GM23338 (cell line): ENCODE data around the gene GPR32. TPM values are rescaled to one million over a fixed set of nuclear protein-coding genes. Genes with fewer than 3 reads are reported as not detected.

Source experiments
- ATAC-seq: fragments of 200-7000 bp; cut with Tn5 transposase; 3 replicates; pipeline ENCODE4 v1.9.1; 2020
- DNase-seq: peaks from one replicate; pipeline ENCODE4 v3.0.0-alpha.2; 2015; ENCODE audit warnings: low spot score
- H2AFZ ChIP-seq: fragments of 200-600 bp; sonication (generic); 2 replicates; pipeline ENCODE4 v1.8.0; 2016; ENCODE audit warnings: antibody characterized with exemption, mild to moderate bottlenecking, moderate library complexity
- H3F3A ChIP-seq: fragments of 200-600 bp; sonication (generic); replicated peaks from 2 replicates; pipeline ENCODE4 v1.8.0; 2017; ENCODE audit warnings: antibody characterized with exemption, mixed run types, low read depth
- H3K27ac ChIP-seq: fragments of 200-600 bp; sonication (generic); 2 replicates; pipeline ENCODE4 v1.6.1; 2016; ENCODE audit warnings: low read depth
- H3K27me3 ChIP-seq: fragments of 200-600 bp; sonication (generic); 2 replicates; pipeline ENCODE4 v1.8.0; 2016; ENCODE audit warnings: mild to moderate bottlenecking, mixed run types, moderate library complexity; ENCODE audit not compliant: insufficient read depth
- H3K36me3 ChIP-seq: fragments of 200-600 bp; sonication (generic); 2 replicates; pipeline ENCODE4 v1.8.0; 2016; ENCODE audit warnings: mild to moderate bottlenecking; ENCODE audit not compliant: insufficient read depth
- H3K4me1 ChIP-seq: fragments of 200-600 bp; sonication (generic); 2 replicates; pipeline ENCODE4 v1.8.0; 2016; ENCODE audit warnings: mild to moderate bottlenecking, moderate library complexity; ENCODE audit not compliant: insufficient read depth
- H3K4me2 ChIP-seq: fragments of 200-600 bp; sonication (generic); 2 replicates; pipeline ENCODE4 v1.7.1; 2017; ENCODE audit warnings: mixed run types
- H3K4me3 ChIP-seq: fragments of 200-600 bp; sonication (generic); 2 replicates; pipeline ENCODE4 v1.6.1; 2016; ENCODE audit warnings: mixed run types
- H3K79me2 ChIP-seq: fragments of 200-600 bp; sonication (generic); replicated peaks from 2 replicates; pipeline ENCODE4 v1.8.0; 2017; ENCODE audit warnings: mild to moderate bottlenecking; ENCODE audit not compliant: insufficient read depth
- H3K9me2 ChIP-seq: fragments of 200-600 bp; sonication (generic); 2 replicates; pipeline ENCODE4 v1.8.0; 2017; ENCODE audit not compliant: insufficient read depth
- H4K20me1 ChIP-seq: fragments of 200-600 bp; sonication (generic); replicated peaks from 2 replicates; pipeline ENCODE4 v1.8.0; 2017; ENCODE audit warnings: mild to moderate bottlenecking; ENCODE audit not compliant: insufficient read depth
- H3K27ac Mint-ChIP-seq: 2 replicates; pipeline ENCODE4 v1.8.0; 2020; ENCODE audit warnings: inconsistent platforms, mild to moderate bottlenecking, moderate library complexity, mixed read lengths
- H3K27me3 Mint-ChIP-seq: 3 replicates; pipeline ENCODE4 v1.8.0; 2022; ENCODE audit warnings: low read depth, mild to moderate bottlenecking, moderate library complexity, mixed read lengths, inconsistent platforms; ENCODE audit not compliant: insufficient read depth, poor library complexity
- H3K36me3 Mint-ChIP-seq: 3 replicates; pipeline ENCODE4 v1.8.0; 2021; ENCODE audit warnings: low read depth, mild to moderate bottlenecking, inconsistent platforms, moderate library complexity, mixed read lengths
- H3K4me1 Mint-ChIP-seq: 3 replicates; pipeline ENCODE4 v1.8.0; 2020; ENCODE audit warnings: mild to moderate bottlenecking, inconsistent platforms, mixed read lengths
- H3K4me3 Mint-ChIP-seq: 3 replicates; pipeline ENCODE4 v1.8.0; 2021; ENCODE audit warnings: moderate library complexity, mild to moderate bottlenecking, inconsistent platforms, mixed read lengths
- H3K9me3 Mint-ChIP-seq: 3 replicates; pipeline ENCODE4 v1.8.0; 2020; ENCODE audit warnings: moderate library complexity, mild to moderate bottlenecking, inconsistent platforms, mixed read lengths
- JUNB ChIP-seq: IDR thresholded peaks from one replicate; pipeline ENCODE4 v1.6.1; 2016; ENCODE audit warnings: antibody characterized with exemption; ENCODE audit not compliant: unreplicated experiment
- POLR2AphosphoS5 ChIP-seq: IDR thresholded peaks from 2 replicates; pipeline ENCODE4 v1.6.1; 2016; ENCODE audit warnings: antibody characterized with exemption, low read depth
- ZNF462 ChIP-seq: fragments of 250-450 bp; sonication (Bioruptor Pico); IDR thresholded peaks from 2 replicates; pipeline ENCODE4 v1.5.0; 2020; ENCODE audit warnings: mild to moderate bottlenecking, moderate library complexity
- polyA plus RNA-seq: library from polyadenylated mRNA; unstranded; fragments of >200 nt; fragmentation: Nextera tagmentation; extraction: Ambion mirVana; gene quantifications from 2 replicates; pipeline ENCODE4 v1.2.1, GENCODE V29; 2016
- total RNA-seq: library from RNA; depleted of rRNA; stranded (reverse); fragments of >200 nt; shearing (Covaris generic); gene quantifications from 2 replicates; pipeline ENCODE4 v1.2.3, GENCODE V29; 2014
- TF ChIP-seq, protein P1 (sequence below): IDR thresholded peaks from one replicate; pipeline ENCODE4 v1.6.1; 2018; ENCODE audit warnings: antibody characterized with exemption; ENCODE audit not compliant: unreplicated experiment

GPR32 gene
- total and polyA plus RNA-seq, 2 experiments from 2014 or later = not detected

DNA sequence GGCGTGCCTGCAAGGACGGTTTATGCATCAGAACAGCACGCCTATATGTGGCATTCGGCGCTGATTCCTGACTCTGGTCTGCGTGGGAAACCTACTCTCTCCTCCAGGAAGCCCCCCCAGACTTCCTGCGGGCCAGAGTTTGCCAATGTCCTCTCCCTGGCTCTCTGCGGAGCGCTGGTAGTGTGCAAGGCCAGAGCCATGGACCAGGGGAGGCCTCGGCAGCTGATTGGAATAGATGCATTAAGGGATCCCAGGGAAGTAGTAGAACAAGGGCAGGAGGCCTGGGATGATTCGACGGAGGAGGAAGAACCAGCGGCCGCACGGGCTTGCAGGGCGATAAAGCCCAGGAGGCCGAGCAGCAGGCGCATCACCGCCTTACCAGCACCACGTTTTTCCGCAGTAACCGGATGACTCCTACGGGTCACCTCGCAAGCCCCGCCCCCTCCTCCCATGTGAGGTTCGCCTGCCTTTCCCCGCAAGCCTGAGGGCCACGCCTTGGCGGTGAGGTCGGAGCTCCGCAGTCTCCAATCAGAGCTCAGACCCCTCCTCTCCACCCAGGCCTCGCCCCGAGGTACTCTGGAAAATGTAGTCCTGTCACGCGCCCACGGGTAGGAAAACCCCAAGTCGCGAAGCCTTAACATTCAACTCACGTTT is 42.1 kb upstream of the GPR32 start:
- Mint-ChIP-seq H3K36me3 (peaks cover 27% of the 10 kb centered on the region), H3K4me1 (no peaks in the 10 kb centered on the region), H3K4me3 (no peak overlapping the region), H3K9me3 (peaks cover 95% of the 10 kb centered on the region), H3K27me3 (peaks cover 11% of the 10 kb centered on the region), H3K27ac (no peak overlapping the region)
- peak; percentile 69 for ATAC-seq
- Histone ChIP-seq H3K4me2 (peak overlapping the region; percentile 78), H3F3A (0 out of 2 replicates have a peak, but pooled peaks cover 2% of the 10 kb centered on the region), H3K27me3 (peaks cover 14% of the 10 kb centered on the region), H3K36me3 (no peaks in the 10 kb centered on the region), H3K27ac (peak overlapping the region; percentile 57), H3K9me2 (no peaks in the 10 kb centered on the region), H3K4me3 (peak overlapping the region; percentile 43), H4K20me1 (no peaks in the 10 kb centered on the region; the same call in 1 of the 2 replicates), H3K4me1 (peaks cover 24% of the 10 kb centered on the region), H3K79me2 (peaks cover 10% of the 10 kb centered on the region), H2AFZ (peak overlapping the region; percentile 48; the same call in 1 of the 2 replicates)
- peak; percentile 99 for DNase-seq
- no peak for TF ChIP-seq JUNB
- TF ChIP-seq ZNF462 (CRISPR knock-in tag) = no peak
- TF ChIP-seq POLR2AphosphoS5 = peak; percentile 84

DNA sequence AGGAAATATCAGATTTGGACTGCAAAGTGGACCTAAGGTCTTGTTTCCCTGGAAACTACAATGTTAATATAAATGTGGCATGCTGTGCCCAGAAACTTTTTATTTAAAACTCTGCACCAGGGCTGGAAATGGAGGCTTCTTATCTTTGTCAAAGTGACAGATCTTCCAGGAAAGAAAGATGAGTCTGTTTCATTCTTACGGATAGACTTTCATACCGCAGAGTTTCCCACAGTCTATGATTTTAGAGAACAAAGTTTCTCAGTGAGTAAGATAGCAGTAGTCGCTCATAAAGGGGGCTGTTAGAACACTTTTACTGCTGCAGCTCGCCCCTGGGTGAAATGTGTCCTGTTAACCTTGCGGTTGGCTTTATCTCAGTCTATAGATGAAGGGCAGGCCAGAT is 40.4 kb upstream of the GPR32 start:
- ATAC-seq (no peak), DNase-seq (no peak)
- H3K27me3 Mint-ChIP-seq = peaks cover 7% of the 10 kb centered on the region
- peaks cover 97% of the 10 kb centered on the region for H3K9me3 Mint-ChIP-seq
- H2AFZ ChIP-seq = no peak overlapping the region
- no peaks in the 10 kb centered on the region; the same call in 1 of the 2 replicates for H4K20me1 ChIP-seq
- TF ChIP-seq, protein P1, sequence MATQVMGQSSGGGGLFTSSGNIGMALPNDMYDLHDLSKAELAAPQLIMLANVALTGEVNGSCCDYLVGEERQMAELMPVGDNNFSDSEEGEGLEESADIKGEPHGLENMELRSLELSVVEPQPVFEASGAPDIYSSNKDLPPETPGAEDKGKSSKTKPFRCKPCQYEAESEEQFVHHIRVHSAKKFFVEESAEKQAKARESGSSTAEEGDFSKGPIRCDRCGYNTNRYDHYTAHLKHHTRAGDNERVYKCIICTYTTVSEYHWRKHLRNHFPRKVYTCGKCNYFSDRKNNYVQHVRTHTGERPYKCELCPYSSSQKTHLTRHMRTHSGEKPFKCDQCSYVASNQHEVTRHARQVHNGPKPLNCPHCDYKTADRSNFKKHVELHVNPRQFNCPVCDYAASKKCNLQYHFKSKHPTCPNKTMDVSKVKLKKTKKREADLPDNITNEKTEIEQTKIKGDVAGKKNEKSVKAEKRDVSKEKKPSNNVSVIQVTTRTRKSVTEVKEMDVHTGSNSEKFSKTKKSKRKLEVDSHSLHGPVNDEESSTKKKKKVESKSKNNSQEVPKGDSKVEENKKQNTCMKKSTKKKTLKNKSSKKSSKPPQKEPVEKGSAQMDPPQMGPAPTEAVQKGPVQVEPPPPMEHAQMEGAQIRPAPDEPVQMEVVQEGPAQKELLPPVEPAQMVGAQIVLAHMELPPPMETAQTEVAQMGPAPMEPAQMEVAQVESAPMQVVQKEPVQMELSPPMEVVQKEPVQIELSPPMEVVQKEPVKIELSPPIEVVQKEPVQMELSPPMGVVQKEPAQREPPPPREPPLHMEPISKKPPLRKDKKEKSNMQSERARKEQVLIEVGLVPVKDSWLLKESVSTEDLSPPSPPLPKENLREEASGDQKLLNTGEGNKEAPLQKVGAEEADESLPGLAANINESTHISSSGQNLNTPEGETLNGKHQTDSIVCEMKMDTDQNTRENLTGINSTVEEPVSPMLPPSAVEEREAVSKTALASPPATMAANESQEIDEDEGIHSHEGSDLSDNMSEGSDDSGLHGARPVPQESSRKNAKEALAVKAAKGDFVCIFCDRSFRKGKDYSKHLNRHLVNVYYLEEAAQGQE = no peak
- H3K36me3 ChIP-seq = no peaks in the 10 kb centered on the region
- H3K27ac Mint-ChIP-seq = no peak overlapping the region
- no peak overlapping the region for H3K4me2 ChIP-seq
- peaks cover 33% of the 10 kb centered on the region for H3K36me3 Mint-ChIP-seq
- no peaks in the 10 kb centered on the region for H3K9me2 ChIP-seq
- H3K27me3 ChIP-seq = peaks cover 3% of the 10 kb centered on the region; the same call in 1 of the 2 replicates
- no peaks in the 10 kb centered on the region for H3K4me1 Mint-ChIP-seq
- H3K4me3 Mint-ChIP-seq = no peak overlapping the region
- H3F3A ChIP-seq = 0 out of 2 replicates have a peak, but pooled peaks cover 2% of the 10 kb centered on the region
- H3K79me2 ChIP-seq = peaks cover 10% of the 10 kb centered on the region
- H3K27ac ChIP-seq = no peak overlapping the region
- H3K4me1 ChIP-seq = peaks cover 15% of the 10 kb centered on the region
- no peak overlapping the region for H3K4me3 ChIP-seq
